ENCODE measurements around the gene C16orf90.
"Not testable (repeated sequence)": the region's sequence is repeated elsewhere in the genome, so short reads cannot be mapped to it uniquely, and the experiment has no call there.

Gene C16orf90

DNA sequence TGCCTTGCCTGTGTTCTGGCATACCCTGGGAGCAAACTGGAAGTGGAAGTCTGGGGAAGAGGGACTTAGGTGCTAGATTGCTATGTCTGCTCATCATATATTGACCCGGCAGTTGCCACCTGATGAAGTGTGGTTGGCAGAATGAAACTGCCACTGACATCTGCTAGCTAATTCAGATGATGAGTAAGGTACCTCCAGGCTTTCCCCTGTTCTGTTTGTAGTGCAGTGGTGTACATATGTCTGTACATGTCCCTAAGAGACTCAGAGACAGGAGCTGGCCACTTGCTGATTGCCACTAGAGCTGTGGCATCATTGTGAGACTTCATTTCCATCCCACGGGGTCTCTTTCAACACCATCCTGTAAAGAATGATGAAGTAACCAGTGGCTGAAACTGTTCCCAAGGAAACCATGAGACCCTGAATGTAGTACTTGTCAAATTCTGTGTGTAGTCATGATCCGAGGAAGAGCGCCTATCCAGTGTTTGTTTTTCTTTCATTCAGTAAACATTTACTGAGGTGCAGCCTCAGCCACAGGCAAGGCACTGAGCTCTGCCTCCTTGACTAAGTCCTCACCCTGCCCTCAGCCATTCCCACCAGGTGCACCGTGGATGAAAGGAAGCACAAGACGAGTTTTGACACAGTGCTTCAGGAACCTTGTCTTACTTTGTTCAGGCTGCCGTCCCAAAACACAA is 18.7 kb upstream of the C16orf90 start:
- DNase-seq (ENCODE audit: low read depth, low spot score): no peak

DNA sequence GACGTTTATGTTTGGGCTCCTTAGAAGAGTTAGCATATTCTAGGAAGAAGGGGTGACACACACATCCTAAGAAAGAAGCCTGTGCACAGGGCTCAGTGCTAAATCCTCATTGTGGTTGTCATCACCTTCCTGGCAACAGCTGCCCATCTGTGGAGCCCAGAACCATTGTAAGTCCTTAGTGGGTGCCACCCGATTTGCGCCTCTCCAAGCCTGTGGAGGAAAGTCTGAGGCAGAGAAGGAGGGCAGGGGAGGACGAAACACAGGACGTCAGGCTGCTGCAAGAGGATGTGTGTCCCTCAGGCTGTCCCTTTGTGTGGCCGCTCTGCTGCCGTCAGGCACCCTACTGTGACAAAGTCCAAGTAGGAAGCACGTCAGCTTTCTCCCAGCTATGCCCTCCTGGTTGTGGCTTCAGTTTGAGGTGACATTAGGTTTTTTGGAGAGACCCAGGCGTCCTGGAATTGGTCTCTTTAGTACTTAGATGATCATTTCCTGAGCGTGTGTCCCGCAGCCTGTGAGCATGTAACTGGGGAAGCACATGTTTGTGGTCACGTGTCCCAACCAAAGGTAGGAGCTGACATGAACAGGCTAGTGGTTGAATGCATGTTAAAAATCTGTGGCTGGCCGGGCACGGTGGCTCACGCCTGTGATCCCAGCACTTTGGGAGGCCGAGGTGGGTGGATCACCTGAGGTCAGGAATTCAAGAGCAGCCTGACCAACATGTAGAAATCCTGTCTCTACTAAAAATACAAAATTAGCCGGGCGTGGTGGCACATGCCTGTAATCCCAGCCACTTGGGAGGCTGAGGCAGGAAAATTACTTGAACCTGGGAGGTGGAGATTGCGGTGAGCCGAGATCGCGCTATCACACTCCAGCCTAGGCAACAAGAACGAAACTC is 16.2 kb upstream of the C16orf90 start:
- DNase-seq (ENCODE audit: low read depth, low spot score): no peak

DNA sequence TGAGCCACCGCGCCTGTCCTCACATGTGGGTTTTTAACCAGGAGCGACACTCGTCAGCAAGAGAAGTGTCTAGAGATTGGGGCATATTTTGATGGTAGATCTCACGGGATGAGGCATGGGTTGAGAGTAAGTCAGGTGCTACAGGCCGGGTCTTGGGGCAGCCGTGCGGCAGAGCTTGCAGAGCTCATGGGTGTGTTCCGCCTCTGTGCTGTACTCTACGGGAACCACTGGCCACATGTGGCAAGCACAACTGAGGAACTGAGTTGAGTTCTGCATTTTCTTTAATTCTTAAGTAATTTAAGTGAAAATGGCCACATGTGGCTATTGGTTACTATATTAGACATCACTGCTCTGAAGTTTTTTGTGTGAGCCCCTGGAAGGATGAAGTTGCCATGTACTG is 15.1 kb upstream of the C16orf90 start:
- DNase-seq (ENCODE audit: low read depth, low spot score): no peak

DNA sequence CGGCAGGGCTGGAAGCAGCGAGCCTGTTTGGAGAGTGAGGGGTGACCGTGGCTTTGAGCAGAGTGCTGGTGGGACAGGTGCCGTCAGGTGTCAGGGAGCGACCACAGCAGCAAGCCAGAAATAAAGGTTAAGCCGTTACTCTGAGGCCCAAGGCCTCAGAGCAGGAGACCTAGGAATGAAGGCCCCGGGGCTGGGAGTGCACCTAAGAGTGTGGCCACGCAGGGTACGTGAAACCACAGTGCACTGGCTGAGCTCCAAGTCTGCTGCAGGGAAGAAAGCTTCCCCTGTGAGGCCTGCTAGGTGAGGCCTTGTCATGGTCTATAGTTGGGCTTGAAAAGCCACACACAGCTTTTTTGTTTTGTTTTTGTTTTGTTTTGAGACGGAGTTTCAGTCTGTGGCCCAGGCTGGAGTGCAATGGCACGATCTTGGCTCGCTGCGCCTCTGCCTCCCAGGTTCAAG is 14.2 kb upstream of the C16orf90 start:
- DNase-seq (ENCODE audit: low read depth, low spot score): no peak

DNA sequence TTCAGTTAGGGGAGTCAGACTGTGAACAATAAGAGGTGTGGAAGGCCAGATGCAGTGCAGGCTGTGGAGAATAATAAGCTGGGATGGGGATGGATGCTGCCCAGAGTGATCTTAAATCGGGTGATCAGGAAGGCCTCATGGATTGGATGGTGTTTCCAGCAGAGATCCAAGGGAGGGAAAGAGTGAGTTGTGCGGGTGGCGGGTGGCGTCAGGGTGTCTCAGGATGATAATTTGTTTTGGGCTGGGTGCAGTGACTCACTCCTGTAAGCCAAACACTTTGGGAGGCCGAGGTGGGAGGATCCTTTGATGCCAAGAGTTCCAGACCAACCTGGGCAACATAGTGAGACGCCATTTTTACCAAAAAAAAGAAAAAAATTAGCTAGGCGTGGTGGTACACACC is 13.4 kb upstream of the C16orf90 start:
- DNase-seq (ENCODE audit: low read depth, low spot score): no peak

DNA sequence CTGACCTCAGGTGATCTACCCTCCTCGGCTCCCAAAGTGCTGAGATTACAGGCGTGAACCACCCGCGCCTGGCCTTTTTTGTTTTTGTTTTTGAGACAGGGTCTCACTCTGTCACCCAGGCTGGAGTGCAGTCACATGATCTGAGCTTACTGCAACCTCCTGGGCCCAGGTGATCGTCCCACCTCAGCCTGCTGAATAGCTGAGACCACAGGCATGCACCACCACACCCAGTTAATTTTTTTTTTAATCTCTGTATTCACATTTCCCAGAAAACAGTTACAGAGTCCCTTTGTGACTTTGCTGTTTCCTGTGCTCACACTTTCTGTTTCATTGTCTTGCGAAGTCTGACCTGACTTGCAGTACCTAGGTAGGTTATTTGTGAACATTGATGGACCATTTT is 8.2 kb upstream of the C16orf90 start:
- no peak for DNase-seq (ENCODE audit: low read depth, low spot score)

DNA sequence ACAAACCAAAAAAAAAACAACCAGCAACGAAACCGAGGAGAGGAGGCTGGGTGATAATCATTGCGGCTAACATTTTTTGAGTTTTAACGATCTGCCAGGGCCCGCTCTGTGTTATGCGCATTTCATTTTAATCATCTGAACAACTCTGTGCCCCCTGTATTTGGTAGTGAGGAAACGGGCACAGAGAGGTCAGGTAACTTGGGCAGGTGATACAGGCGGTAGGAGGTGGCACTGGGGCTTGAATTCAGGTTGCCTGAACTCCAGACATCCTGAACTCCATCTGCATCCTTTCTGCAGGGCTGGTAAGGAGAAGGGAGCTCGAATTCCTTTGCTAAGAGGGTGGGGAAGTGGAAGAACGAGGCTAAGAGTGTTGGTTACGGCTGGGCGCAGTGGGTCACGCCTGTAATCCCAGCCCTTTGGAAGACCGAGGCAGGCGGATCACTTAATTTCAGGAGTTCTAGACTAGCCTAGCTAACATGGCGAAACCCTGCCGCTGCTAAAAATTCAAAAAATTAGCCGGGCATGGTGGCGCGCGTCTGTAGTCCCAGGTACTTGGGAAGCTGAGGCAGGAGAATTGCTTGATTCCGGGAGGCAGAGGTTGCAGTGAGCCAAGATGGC is 6.6 kb upstream of the C16orf90 start:
- DNase-seq (ENCODE audit: low read depth, low spot score): no peak

DNA sequence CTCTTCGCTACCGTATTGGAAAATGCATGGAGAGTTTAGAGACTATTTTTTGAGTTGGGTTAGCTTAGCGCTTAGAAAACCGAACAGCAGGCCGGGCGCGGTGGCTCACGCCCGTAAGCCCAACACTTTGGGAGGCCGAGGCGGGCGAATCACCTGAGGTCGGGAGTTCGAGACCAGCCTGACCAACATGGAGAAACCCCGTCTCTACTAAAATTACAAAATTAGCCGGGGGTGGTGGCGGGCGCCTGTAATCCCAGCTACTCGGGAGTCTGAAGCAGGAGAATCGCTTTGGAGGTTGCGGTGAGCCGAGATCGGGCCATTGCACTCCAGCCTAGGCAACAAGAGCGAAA is 6.1 kb upstream of the C16orf90 start:
- DNase-seq (ENCODE audit: low read depth, low spot score): not testable (repeated sequence)

DNA sequence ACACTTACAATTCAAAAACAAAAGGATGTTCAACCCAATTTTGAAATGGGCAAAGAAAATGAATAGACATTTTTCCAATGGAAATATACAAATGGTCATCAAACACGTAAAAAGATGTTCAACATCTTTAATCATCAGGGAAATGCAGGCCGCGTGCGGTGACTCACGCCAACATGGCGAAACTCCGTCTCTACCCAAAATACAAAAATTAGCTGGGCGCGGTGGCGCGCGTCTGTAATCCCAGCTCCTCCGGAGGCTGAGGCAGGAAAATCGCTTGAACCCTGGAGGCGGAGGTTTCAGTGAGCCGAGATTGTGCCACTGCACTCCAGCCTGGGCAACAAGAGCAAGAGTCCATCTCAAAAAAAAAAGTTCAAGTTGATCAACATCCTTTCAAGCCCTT is 3.7 kb upstream of the C16orf90 start:
- no peak for DNase-seq (ENCODE audit: low read depth, low spot score)

DNA sequence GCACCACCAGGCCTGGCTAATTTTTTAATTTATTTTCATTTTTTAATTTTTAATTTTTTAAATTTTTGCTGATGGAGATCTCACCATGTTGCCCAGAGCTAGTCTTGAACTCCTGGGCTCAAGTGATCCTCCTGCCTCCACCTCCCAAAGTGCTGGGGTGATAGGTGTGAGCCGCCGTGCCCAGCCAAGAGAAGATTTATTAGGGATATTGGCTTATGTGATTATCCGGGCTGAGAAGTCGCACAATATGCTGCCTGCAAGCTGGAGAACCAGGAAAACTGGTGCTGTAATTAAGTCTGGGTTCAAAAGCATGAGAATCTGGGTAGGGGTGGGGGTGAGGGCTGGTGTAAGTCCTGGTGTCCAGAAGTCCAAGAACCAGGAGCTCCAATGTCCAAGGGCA is 2.5 kb upstream of the C16orf90 start:
- DNase-seq (ENCODE audit: low read depth, low spot score): no peak

DNA sequence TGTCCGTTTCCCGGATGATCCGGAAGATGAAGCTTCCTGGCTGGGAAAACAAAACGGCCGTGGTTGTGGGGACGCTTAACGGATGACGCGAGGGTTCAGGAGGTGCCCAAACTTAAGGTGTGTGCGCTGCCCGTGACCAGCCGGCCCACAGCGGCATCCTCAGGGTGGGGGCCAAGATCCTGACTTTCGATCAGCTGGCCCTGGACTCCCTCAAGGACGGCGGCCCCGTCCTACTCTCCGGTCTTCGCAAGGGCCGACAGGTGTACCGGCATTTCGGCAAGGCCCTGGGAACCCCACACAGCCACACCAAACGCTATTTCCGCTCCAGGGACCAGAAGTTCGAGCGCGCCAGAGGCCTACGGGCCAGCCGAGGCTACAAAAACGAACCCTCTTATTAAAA is 1.1 kb upstream of the C16orf90 start:
- DNase-seq (ENCODE audit: low read depth, low spot score): no peak

DNA sequence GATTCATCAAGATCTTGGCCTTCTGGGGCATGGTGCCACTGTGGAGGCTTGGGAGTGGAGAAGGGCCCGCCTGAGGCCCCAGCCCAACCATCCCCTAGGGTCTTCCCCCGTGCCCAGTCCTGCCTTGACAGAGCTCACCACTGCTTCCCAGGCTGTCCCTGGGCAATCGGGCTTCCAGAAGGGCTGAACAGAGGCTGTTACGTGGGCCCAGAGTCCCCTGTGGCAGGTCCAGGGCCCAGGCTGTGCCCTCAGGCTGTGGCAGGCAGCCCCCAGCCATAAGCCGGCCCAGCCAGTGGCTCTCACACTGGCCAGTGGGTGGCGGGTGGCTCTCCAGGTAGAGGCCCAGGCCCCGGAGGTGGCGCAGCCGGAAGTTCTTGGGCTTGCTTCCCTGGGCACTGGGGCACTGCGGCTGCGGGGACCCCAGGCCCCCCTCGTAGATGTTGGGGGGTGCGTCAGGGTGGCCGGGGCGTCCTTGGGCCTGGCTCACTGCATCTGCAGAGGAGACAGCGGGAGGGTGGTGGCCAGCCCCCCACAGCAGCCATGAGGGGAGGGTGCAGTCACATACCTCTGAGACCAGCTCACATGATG is 809 bp downstream of the C16orf90 start:
- DNase-seq (ENCODE audit: low read depth, low spot score): no peak

DNA sequence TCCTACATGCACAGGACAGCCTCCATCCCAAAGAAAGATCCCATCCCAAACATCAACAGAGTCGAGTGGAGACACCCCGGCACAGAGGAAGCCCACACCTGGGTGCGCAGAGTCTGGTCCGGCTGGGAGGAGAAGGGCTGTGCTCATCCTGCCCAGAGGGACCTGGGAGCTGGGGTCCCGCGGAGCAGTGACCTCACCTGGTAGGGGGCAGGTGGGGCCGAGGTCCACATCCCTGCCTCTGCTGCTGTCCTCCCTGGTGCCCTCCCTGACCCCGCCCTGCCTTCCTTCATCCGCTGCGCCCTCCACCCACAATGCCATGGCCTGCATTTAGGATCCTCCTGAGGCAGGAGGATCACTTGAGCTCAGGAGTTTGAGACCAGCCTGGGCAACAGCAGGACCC is 2.9 kb downstream of the C16orf90 start:
- no peak for DNase-seq (ENCODE audit: low read depth, low spot score)

DNA sequence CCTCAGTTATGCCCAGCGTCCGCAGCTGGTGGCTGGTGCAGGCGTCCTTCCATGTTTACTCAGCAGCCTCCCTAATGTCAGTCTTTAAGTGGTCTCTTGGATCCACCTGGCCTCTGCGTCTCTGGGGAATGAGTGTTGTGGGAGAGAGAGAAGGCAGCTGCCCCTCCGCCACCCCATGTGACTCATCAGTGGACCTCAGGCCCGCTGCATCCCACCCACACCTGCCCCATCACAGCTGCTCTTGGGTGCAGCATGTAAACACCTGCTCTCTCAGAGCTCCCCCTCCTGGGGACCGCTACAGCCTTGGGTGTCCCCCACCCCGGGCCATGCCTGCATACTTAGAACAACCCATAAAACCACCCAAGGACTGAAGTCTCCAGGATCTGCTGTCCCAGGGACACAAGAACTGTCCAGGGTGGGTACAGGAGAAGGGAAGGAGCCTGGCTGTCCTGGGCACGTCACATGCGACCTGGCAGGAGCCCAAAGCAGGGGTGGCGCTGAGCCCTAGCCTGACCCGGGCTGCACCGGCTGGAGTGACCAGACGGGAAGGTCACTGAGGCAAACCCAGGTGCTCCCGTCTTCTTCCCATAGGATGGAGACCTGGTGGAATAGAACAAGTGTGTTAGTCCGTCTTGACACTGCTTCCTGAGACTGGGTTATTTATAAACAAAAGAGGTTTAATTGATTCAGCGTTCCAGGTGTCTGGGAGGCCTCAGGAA is 4.2 kb downstream of the C16orf90 start:
- DNase-seq (ENCODE audit: low read depth, low spot score): no peak

DNA sequence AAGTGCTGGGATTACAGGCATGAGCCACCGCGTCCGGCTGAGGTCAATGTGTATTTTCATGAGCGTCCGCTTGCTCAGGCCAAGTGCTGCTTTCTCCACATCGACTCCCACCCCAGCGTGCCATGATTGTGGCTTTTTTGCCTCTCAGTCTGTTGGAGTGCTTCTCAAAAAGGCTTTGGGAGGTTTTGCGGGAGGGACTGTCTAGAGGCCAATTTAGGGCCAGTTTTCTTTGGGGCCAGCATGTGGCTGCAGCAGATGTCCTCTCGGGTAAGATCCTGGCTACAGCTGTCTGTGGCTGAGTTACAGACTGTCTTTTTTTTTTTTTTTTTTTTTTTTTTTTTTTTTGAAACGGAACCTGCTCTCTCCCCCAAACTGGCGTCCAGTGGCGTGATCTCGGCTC is 6.5 kb downstream of the C16orf90 start:
- DNase-seq (ENCODE audit: low read depth, low spot score): no peak

DNA sequence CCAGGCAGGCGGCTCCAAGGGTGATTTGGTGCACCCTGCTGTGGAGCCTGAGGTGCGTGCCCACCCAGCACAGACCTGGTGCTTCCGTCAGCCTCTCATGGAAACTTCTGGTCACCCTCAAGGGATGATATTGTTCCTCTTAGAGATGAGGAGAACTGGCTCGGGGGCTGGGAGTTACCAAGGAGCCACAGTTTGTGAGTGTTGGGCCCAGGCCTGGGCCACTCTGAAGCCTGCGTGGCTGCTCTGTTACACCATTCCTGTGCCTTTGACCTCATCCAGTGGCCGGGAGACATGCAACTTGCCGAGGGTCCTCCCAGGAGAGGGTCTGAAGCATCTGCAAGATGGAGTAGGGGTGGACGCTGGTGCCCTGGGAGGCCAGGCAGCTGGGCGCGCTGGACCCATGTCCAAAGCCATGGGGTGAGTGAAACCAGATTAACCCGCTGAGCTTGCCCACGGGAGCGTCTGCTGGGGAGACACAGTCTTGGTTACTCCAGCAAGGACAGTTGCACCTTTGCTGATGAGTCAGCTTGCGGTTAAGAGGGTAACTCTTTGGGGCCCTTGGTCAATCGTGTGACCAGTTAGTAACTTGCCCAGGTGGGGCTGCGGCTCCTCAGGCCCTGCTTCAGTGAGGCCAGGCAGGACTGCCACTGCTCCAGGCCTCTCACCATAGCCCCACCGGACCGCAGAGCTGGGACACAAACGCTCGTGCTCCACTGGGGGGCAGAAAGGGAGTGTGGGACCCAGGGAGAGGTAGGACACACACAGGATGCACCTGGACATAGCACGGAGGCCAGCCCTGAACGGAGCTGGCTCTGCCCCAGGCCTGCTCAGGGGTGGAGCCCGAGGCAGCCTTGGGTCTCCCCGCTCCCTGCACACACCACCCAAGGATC is 7.5 kb downstream of the C16orf90 start:
- no peak for DNase-seq (ENCODE audit: low read depth, low spot score)

DNA sequence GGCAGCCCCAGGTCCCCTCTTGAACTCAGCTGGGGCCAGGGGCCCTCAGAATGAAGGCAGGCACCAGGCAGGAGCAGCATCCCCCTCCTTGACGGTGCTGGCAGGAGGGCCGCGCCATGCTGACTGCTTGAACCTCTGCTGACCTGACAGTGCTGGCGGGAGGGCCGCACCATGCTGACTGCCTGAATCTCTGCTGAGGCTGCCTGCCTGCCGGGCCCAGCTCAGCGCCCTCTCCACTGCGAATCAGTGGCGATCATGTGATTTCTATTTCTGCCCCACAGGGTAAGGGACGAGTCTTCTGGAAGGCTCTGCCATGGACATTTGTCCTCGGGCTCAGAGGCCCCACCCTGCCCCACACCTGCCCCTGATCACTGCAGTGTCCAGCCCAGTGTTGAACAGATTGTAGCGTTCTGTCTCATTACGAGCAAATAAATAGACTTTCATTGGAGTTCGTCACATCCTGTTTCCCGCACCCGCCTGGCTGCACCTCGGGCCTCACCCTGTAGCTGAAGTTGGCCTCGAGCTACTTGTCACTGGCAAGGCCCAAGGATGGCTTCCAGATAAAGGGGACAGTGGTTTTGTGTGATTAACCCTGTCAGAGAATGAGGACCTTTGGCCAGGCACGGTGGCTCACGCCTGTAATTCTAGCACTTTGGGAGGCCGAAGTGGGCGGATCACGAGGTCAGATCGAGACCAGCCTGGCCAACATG is 8.6 kb downstream of the C16orf90 start:
- DNase-seq (ENCODE audit: low read depth, low spot score): no peak

DNA sequence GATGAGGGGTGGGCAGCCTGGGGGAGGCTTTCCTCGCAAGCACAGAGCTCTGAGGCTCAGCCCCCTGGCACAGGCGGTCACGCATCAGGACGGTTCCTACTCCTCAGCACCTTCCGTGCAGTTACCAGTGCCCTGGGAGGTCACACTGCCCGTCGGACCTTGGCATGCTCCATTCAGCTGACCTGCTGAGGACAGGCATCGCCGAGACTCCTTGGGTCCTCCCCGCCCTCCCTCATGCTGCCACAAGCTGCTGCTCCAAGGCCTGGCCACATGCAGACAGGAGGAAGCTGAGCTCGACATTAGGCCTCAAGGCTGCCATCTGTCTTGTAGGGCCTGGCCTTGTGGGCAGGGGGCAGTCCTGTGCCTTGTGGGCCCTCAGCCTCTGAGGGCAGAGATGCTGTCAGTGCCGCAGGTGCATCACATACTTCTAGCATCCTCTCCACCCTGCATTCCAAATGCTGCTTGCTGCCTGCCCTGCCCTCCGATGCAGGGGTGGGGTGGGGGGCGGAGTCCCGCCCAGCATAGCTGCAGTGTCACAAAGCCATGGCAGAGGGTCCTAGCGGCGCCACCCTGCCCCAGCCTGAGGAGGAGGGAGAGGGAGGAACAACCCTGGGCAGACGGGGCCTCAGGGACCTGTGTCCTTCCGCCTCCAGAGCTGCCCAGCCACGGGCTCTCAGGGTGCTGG is 9.3 kb downstream of the C16orf90 start:
- DNase-seq (ENCODE audit: low read depth, low spot score): no peak

DNA sequence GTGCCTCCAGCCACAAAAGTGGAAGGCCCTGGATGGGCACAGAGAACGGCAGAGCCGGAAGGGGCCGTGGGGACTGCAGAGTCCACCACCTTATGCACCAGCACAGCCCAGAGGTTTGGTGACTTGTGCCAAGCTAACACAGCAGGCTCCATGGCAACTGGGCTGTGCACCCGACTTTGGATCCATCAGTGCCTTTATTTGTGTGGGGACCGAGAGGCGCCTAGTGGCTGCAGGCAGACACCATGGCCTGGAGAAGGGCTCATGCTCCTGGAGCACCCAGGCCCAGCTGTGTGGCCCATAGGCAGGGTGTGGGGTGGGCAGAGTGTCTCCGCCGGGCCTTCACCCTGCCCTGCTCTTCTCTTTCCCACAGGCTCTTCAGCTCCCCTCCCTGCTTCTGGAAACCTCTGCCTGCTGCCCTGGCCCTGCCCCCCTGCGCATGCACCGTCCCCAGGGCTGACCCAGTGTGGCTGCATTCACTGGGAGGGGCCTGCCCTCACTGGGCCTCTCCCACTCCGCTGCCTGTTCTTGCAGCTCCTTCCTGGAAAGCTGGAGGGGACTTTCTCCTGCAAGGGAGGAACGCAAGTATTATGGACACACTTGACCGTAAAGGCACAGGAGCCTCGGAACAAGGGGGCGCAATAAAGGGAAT is 10.1 kb downstream of the C16orf90 start:
- no peak for DNase-seq (ENCODE audit: low read depth, low spot score)

All from activated CD4-positive, CD25-positive, alpha-beta regulatory T cell treated with anti-CD3 and anti-CD28 coated beads, Interleukin-2, amount 50 U/mL, for 16 hours (primary cell).